NCI-H2171 (cell line): ENCODE measurements around the gene ZNF491.
"Not testable (repeated sequence)": the region's sequence is repeated elsewhere in the genome, so short reads cannot be mapped to it uniquely, and the experiment has no call there.

Source experiments
- DNase-seq: peaks from one replicate; lab custom pipeline; 2025; lab: John Stamatoyannopoulos, UW

The ZNF491 gene

DNA sequence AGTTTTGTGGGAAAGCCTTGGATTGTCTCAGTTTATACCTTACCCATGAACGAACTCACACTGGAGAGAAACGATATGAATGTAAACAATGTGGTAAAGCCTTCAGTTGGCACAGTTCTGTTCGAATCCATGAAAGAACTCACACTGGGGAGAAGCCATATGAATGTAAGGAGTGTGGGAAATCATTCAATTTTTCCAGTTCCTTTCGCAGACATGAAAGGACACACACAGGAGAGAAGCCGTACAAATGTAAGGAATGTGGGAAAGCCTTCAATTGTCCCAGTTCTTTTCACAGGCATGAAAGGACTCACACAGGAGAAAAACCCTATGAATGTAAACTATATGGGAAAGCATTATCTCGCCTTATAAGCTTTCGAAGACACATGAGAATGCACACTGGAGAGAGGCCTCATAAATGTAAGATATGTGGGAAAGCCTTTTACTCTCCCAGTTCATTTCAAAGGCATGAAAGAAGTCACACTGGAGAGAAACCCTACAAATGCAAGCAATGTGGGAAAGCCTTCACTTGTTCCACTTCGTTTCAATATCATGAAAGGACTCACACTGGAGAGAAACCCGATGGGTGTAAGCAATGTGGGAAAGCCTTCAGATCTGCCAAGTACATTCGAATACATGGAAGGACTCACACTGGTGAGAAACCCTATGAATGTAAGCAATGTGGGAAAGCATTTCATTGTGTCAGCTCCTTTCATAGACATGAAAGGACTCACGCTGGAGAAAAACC lies 8.2 kb downstream of the ZNF491 start:
- DNase-seq: no peak

DNA sequence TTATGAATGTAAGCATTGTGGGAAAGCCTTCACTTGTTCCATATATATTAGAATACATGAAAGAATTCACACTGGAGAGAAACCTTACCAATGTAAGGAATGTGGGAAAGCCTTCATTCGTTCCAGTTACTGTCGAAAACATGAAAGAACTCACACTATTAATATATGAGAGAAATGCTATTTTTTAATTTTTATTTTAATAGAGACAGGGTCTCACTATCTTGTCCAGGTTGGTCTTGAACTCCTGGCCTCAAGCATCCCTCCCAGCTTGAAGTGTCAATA lies 8.7 kb downstream of the ZNF491 start:
- DNase-seq: no peak

DNA sequence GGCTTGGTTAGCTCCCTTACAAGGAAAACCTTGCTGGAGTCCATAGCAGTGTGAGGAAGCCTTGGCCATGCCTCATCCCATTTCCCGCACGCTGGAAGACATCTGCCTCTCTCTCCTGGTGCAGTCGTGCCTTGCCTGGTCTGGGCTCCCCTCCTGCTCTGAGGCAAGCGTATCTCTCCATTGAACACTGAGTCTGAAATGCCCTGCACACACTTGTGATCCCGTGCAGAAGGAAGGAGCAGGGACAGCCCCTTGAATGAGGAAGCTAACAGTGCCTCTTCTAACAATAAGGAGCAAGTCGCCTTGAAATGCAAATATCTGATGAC lies 15.3 kb downstream of the ZNF491 start:
- DNase-seq: no peak

DNA sequence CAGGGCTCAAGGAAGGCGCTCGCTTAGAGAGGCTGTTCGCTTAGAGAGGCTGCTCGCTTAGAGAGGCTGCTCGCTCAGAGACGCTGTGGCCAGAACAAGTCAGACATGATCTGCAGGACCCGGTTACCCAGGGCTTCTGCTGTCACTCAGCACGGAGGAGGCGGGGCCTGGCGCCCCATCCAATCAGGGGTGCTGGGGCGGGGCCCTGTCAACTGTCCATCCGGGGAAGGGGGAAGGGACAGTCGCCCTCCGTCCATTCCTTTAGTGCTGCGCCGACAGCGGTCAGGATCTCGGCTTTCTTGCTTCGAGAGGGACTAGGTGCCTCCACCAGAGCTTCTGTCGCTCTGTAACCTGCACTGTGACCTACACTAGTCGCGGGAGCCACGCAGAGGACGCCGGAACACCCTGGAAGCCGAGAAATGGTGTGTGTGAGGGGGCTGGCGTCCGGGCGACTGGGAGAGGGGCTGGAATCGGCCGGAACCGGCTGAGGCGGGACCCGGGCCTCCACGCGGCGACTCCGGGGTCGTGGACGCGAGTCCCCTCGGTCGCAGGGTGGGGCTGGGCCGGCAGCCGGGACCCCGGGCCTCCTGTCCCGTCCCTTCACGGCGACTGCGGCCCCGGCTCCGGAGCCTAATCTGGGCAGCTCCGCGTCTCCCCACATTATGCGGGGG lies 15.8 kb downstream of the ZNF491 start, which contains the start of gene ZNF440:
Gene ZNF440 (plus strand): TSS at position 245 of the 671 bp plus-strand sequence. CDS start 175 bp downstream, at position 420.
- no peak for DNase-seq

DNA sequence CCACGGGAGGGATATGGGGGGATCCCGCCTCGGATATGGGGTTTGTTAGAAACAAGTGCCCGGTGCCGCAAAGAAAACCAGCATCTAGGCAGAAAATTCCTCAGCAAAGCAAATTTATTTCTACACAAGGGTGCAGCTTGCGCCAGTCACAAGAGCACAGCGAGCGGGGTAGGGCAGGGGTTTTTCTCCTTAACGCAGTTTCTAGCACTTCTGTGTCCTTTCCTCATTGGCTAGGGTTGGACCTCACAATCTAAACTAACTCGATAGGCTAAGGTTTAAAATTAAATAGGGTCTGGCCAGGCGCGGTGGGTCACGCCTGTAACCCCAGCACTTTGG lies 16.3 kb downstream of the ZNF491 start:
- DNase-seq: no peak

DNA sequence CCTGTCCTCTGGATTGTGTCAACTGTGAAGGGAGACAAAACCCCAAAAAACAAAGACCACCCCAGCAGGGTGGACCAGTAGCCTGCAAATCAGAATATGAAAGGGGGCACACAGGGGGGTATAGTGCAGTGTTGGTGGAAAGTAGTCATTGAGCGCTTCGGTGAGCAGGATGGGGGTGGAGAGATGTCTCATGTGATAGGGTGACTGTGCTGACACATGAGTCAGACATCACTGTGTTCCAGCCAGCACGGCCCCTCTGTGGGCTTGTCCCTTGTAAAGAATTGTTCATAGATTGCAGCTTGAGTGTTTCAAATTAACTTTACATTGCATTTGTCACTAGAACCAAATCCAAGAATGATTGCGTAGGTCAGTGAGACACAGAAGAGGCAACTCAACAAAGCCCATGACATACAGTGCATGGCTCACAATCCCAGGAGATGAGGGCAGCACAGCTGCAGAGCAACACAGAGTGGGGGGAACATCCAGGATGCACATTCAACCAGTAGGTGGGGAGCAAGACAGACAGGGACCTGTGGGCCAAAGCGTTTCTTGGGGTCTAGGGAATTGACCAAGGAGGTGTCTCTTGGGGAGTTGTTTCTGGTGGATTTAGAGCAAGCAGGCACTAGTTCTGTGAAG lies 23.3 kb downstream of the ZNF491 start:
- no peak for DNase-seq

DNA sequence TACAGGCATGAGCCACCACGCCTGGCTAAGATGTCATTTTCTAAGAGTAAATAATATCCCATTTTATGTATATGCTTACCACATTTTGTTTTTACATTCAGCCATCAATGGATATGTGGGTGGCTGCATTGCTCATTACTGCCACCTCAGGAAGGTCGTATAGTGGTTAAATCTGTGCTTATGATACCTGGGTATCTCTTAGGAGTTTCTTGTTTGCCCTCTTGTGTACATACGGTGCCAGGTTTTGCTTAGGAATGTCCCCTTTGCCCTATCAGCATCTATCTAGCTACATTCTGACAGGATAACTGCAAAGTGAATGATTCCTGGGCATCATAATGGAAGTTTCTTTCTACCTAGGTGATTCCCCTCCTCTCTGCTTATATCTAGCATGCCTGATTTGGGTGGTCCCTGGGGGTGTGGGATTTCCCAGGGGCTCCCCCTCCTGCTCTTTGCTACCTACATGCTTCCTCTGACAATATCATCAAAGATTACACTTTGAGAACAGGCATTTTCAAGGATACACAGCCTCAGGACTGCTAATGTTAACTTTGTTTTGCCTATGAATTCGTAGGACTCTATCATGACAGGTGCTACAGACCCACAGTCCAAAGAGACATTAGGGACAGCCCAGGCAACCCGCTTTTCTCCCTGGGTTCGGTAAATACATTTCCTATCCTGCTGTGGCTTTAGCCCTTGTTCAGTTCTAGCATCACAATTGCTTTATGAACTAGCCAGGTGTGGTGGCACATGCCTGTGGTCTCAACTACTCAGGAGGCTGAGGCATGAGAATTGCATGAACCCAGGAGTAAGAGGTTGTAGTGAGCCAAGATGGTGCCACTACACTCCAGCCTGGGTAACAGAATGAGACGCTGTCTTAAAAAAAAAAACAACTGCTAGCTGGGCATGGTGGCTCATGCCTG lies 30.9 kb downstream of the ZNF491 start:
- DNase-seq: not testable (repeated sequence)

DNA sequence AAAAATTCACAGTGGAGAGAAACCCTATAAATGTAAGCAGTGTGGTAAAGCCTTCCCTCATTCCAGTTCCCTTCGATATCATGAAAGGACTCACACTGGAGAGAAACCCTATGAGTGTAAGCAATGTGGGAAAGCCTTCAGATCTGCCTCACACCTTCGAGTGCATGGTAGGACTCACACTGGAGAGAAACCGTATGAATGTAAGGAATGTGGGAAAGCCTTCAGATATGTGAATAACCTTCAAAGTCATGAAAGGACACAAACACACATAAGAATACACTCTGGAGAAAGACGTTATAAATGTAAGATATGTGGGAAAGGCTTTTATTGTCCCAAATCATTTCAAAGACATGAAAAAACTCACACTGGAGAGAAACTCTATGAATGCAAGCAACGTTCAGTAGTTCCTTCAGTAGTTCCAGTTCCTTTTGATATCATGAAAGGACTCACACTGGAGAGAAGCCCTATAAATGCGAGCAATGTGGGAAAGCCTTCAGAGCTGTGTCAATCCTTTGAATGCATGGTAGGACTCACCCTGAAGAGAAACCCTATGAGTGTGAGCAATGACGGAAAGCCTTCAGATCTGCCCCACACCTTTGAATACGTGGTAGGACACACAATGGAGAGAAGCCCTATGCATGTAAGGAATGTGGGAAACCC lies 34.1 kb downstream of the ZNF491 start:
- no peak for DNase-seq

DNA sequence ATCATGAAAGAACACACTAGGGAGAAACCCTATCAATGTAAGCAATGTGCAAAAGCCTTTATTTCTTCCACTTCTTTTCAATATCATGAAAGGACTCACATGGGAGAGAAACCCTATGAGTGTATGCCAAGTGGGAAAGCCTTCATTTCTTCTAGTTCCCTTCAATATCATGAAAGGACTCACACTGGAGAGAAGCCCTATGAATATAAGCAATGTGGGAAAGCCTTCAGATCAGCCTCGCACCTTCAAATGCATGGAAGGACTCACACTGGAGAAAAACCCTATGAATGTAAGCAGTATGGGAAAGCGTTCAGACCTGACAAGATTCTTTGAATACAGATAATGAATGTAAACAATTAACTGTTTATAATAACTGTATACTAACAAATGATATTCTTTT lies 35.2 kb downstream of the ZNF491 start:
- DNase-seq: no peak

DNA sequence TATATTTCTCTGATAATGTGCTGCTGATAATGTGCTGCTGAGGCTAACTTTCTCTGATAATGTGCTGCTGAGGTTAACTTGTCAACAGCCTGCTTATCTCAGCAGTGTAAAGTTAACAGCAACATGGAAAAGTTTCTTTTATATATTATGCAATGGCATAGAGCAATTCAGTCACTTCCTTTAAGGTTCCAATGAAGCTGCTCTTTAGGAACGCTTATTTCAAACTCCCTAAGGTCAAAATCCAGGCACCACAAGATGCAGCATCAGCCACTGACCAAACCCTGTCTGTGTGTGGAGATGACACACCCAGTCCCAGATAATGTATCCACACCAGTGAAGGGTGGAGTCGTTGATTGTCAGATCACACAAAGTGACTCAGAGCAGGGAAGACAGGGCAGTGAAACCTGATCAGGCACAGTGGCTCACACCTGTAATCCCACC lies 37.3 kb downstream of the ZNF491 start:
- not testable (repeated sequence) for DNase-seq

DNA sequence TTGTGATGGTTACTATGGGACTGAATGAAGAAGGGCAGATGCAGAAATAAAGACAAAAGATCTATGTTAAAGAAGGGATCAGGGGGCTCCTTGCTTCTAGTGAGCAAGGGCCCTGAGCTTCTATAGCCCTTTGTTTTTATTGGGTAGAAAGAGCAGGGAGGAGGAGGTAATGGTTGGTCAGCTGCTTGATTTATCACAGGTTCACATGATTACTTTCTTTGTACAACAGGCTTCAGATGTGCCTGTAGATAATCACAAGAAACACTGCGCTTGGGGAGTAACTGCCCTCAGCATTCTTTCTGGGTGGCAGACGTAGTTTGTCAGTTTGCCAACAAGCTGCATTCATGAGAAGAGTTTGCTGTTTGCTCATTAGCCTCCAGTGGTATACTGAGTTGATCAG lies 45.4 kb downstream of the ZNF491 start:
- no peak for DNase-seq

DNA sequence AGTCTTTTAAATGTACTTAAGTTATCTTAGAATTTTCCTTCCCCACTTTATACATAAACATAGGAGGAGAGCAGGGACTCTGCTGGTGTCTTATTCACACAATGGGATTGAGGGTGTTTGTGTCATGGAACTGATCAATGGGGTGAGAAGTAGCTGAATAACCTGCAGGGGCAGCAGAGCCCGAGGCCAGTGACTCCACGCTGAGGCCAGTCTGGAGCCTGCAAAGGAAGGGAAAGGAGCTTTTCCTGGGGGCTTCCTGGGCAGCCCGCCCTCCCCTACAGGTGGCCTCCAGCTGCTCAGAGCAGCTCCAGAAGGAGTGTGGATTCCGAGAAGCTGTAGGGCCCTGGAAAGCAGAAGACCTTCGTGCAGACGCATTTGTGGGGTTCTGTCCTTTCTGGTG lies 49.3 kb downstream of the ZNF491 start:
- DNase-seq: not testable (repeated sequence)

DNA sequence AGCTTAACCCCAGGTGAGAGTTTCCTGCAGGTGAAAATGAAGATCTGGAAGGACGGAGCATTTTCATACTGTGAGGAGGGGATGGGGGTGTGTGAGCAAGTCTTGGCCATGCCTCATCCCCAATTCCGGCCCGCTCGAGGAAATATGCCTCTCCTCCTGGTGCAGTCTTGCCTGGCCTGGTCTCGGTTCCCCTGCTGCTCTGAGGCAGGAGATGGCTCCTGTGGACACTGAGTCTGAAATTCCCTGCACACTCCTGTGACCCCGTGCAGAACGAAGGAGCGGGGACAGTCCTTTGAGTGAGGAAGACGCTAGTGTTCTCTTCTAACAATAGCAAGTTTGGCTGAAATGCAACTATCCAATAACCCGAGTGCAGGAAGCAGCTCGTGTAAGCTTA lies 49.9 kb downstream of the ZNF491 start:
- no peak for DNase-seq

DNA sequence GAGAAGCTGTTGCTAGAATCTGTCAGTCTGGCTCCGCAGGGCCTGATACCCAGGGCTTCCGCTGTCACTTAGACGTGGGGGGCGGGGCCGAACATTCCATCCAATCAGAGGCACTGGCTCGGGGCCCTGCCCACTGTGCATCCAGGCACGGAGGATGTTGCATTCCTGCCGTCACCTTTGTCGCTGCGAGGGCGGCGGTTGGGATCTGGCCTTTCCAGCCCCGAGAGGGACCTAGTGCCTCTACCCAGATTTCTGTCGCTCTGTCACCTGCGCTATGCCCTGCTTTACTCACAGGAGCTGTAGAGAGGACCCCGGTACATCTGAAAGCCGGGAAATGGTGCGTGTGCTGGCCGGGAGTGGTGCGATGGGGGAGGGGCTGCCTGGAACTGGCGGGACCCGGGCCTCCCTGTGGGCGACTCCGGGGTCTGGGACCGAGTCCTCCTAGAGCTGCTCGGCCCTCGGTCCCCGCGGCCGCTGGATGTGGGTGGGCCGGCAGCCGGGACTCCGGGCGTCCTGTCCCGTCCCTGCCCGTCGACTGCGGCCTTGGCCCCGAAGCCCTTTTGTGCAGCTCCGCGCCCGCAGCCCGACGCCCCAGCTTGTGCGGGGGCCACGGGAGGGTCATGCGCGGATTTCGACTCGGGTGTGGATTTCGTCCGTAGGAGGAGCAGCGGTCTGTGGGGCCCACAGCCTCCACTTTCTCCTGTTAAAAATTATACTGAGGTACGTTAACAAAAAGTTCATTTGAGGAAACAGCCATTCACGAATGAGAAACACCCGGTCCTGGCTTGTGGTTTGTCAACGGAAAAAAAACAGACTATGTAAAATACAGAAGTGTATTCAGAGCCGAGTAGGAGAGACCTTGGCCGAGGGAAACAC lies 50.5 kb downstream of the ZNF491 start, which contains the start of gene ZNF439:
Gene ZNF439 (plus strand): TSS at position 133 of the 876 bp plus-strand sequence. CDS start 142 bp downstream, at position 275.
- DNase-seq: peak; percentile 2

DNA sequence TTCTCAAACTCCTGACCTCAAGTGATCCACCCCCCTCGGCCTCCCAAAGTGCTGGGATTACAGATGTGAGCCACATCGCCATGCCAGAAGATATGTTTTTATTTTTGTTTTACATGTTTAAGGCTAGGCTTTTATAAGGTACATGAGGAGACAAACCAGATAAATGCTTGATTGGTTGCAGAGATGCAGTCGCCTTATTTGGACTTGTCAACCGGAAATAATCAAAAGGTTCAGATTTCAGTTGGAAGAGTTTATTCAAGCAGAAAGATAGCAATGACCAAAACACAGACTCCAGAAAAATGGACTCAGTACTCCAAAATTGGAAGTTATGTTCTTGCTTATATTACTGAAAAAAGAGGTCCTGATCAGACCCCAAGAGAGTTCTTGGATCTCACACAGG lies 52.0 kb downstream of the ZNF491 start:
- not testable (repeated sequence) for DNase-seq

DNA sequence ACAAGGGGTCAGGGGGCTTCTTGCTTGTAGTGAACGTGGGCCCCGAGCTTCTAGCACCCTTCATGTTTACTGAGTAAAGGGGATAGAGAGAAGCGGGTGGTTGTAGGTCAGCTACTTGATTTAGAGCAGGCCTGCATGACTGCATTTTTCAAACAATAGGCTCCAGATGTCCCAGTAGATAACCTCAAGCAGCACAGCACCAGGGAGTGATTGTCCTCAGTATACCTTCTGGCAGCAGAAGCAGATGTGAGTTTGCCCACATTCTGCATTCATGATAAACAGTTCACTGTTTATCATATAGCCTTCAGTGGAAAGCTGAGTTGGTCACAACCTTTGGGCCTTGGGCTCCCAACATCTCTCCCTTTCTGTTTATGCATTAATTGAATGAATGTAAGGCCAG lies 55.0 kb downstream of the ZNF491 start:
- DNase-seq: no peak

DNA sequence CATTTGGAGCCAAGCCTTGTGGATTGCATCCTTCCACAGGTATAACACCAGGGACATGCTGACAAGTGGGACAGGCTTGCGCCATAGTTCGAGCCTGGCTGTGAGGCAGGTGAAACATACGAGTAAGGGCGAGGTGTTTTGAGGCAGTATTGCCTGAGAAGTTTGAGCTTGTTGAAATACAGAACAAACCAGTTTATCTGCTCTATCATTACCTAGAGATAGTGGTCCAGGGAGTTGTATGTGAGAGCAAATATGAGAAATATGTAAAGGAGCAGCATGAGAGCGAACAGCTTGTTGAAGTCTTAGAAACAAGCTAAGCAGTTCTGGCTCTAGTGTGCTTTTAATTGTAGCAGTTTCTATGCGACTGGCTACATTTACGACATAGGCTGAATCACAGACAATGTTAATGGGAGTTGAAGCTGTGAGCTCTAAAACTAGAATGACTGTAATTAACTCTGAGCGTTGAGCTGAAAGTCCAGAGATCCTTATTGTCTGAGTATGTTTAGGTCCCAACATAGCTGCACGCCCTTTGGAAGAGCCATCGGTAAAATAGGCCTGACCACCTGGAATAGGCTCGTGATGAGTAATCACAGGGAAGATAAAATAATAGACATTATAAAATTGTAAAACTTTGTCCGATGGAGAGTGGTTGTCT lies 58.4 kb downstream of the ZNF491 start:
- no peak for DNase-seq
